K562 (cell line): ENCODE results near the gene VPS26A. TPM values are rescaled to one million over a fixed set of nuclear protein-coding genes. Genes with fewer than 3 reads are reported as not detected.

Source experiments
- ATAC-seq: fragments of 200-7000 bp; cut with Tn5 transposase; 3 replicates; pipeline ENCODE4 v1.9.1; 2020; ENCODE audit warnings: moderate library complexity
- BruUV-seq: library from RNA; stranded (reverse); fragments of 400-500 nt; replicated peaks from 2 replicates; lab custom pipeline; 2021; lab: Mats Ljungman, UMichigan
- CTCF ChIA-PET: fragments of 300-600 bp; formaldehyde crosslinking; extraction: SDS; loops from one replicate; lab custom pipeline; 2021; ENCODE audit warnings: low intra/inter-chr PET ratio; lab: Yijun Ruan, JAX
- POLR2A ChIA-PET: fragments of 300-600, 350-650 bp; sonication (Branson Sonifier 250); formaldehyde crosslinking; extraction: SDS; loops from one replicate; lab custom pipeline; 2021; ENCODE audit warnings: antibody characterized with exemption, inconsistent platforms; lab: Yijun Ruan, JAX
- DNase-seq, 4 experiments: peaks; one replicate each; pipeline versions ENCODE4 v3.0.0 to v3.0.0-alpha.2; 2011 to 2018; ENCODE audit warnings: low spot score in 3 of 4, mixed read lengths in 3 of 4; ENCODE audit errors: extremely low read depth in 1 of 4
- FAIRE-seq: peaks from 2 replicates; lab custom pipeline; 2011; peaks lifted over from hg19 to GRCh38; lab: Jason Lieb, UNC
- H2AFZ ChIP-seq: 2 replicates; pipeline ENCODE4 v1.6.0; 2011; ENCODE audit warnings: low read depth, low read length, control low read depth, inconsistent platforms
- H3K27ac ChIP-seq: fragments of 200-600 bp; 3 replicates; pipeline ENCODE4 v1.8.0; 2011; ENCODE audit warnings: low read depth, mild to moderate bottlenecking, control low read depth, inconsistent platforms, low read length, moderate library complexity, mixed read lengths; ENCODE audit errors: extremely low read depth
- H3K27me3 ChIP-seq, 2 experiments: fragments of 300-600 bp in 1 of 2; 2 replicates in 1 of 2; 3 replicates in 1 of 2; pipeline versions ENCODE4 v1.6.0 to v1.8.0; 2011; ENCODE audit warnings: inconsistent platforms in 2 of 2, low read length in 2 of 2, mild to moderate bottlenecking in 1 of 2, mixed read lengths in 1 of 2, moderate library complexity in 1 of 2; ENCODE audit not compliant: control insufficient read depth in 2 of 2, insufficient read depth in 2 of 2
- H3K36me3 ChIP-seq: fragments of 300-600 bp; 3 replicates; pipeline ENCODE4 v1.8.0; 2011; ENCODE audit warnings: mild to moderate bottlenecking, low read length, inconsistent platforms; ENCODE audit not compliant: control insufficient read depth, insufficient read depth
- H3K4me1 ChIP-seq, 2 experiments: fragments of 200-600 bp in 1 of 2; replicated peaks in 1 of 2; 2 replicates in 1 of 2; 3 replicates in 1 of 2; pipeline versions ENCODE4 v1.5.1 to v1.8.0; 2011; ENCODE audit warnings: inconsistent platforms in 2 of 2, low read length in 2 of 2, mild to moderate bottlenecking in 1 of 2, mixed read lengths in 1 of 2, moderate library complexity in 1 of 2; ENCODE audit not compliant: control insufficient read depth in 2 of 2, insufficient read depth in 2 of 2
- H3K4me2 ChIP-seq: 2 replicates; pipeline ENCODE4 v1.6.1; 2011; ENCODE audit warnings: low read length, control low read depth, inconsistent platforms, mixed read lengths; ENCODE audit not compliant: insufficient read depth
- H3K4me3 ChIP-seq: fragments of 200-600 bp; sonication (generic), shearing (Covaris generic); 2 replicates; pipeline ENCODE4 v1.5.1; 2016; ENCODE audit warnings: control low read depth, inconsistent platforms
- H3K79me2 ChIP-seq: fragments of 200-600 bp; 3 replicates; pipeline ENCODE4 v1.8.0; 2011; ENCODE audit warnings: low read length, inconsistent platforms; ENCODE audit not compliant: control insufficient read depth, insufficient read depth
- H3K9ac ChIP-seq, 2 experiments: 2 replicates each; pipeline versions ENCODE4 v1.6.0 to v1.6.1; 2011; ENCODE audit warnings: low read depth in 2 of 2, low read length in 2 of 2, control low read depth in 1 of 2, inconsistent platforms in 1 of 2, mild to moderate bottlenecking in 1 of 2, mixed read lengths in 1 of 2; ENCODE audit not compliant: insufficient read depth in 1 of 2
- H3K9me1 ChIP-seq: one replicate; pipeline ENCODE4 v1.6.0; 2011; ENCODE audit warnings: inconsistent platforms, mild to moderate bottlenecking, low read length, moderate library complexity; ENCODE audit not compliant: control insufficient read depth, insufficient read depth
- H3K9me3 ChIP-seq: replicated peaks from 2 replicates; pipeline ENCODE4 v1.5.1; 2011; ENCODE audit warnings: low read depth, low read length, inconsistent platforms; ENCODE audit not compliant: control insufficient read depth, insufficient read depth
- H4K20me1 ChIP-seq: replicated peaks from 2 replicates; pipeline ENCODE4 v1.6.1; 2011; ENCODE audit warnings: low read length, inconsistent platforms, mixed read lengths; ENCODE audit not compliant: control insufficient read depth, insufficient read depth
- FOS ChIP-seq: IDR thresholded peaks from 3 replicates; pipeline ENCODE4 v1.6.1; 2011; ENCODE audit not compliant: insufficient read length; ENCODE audit errors: extremely low read depth
- MEF2A ChIP-seq: IDR thresholded peaks from 2 replicates; pipeline ENCODE4 v1.6.1; 2011; ENCODE audit warnings: low read depth, mild to moderate bottlenecking, low read length, moderate library complexity; ENCODE audit not compliant: control insufficient read depth
- SPI1 ChIP-seq: IDR thresholded peaks from 2 replicates; pipeline ENCODE4 v1.6.1; 2011; ENCODE audit warnings: low read depth, low read length, control low read depth, borderline replicate concordance
- ZNF121 ChIP-seq: sonication (generic); formaldehyde crosslinking; conservative IDR thresholded peaks from 2 replicates; pipeline ENCODE4 v1.8.0; 2022; ENCODE audit warnings: missing genetic modification reagents
- ZNF146 ChIP-seq: IDR thresholded peaks from one replicate; pipeline ENCODE4 v1.6.1; 2018; ENCODE audit warnings: missing compliant biosample characterization; ENCODE audit not compliant: unreplicated experiment
- ZNF512 ChIP-seq: IDR thresholded peaks from 2 replicates; pipeline ENCODE4 v1.6.1; 2016; ENCODE audit warnings: missing genetic modification characterization, missing compliant biosample characterization
- ZNF764 ChIP-seq: fragments of 250-450 bp; sonication (Bioruptor Pico); IDR thresholded peaks from 2 replicates; pipeline ENCODE4 v1.4.0; 2020; ENCODE audit warnings: low read depth, mild to moderate bottlenecking, moderate library complexity
- WGBS: fragments of 100-300 bp; shearing (Covaris generic); methylation state at CpG from one replicate; pipeline ENCODE4 v1.1.6; 2016; ENCODE audit warnings: low coverage, mixed read lengths; ENCODE audit not compliant: insufficient coverage; ENCODE audit errors: missing lambda C conversion rate; 5-methylcytosine and 5-hydroxymethylcytosine counted together
- in situ Hi-C: fragments of 300-500 bp; cut with MboI; formaldehyde crosslinking; loops from 4 replicates; pipeline ENCODE4 v1.15.0; 2018; ENCODE audit warnings: inconsistent platforms, mixed read lengths
- intact Hi-C: fragments of 100-400 bp; cut with micrococcal nuclease; formaldehyde crosslinking; loops from 2 replicates; pipeline ENCODE4 v1.14.2; 2022
- polyA plus RNA-seq, 8 experiments: library from polyadenylated mRNA; depleted of rRNA in 4 of 8; stranded (reverse) in 5 of 8; unstranded in 3 of 8; fragments of >200 nt; fragmentation: Nextera tagmentation in 2 of 8; fragmentation: Illumina TruSeq in 1 of 8; extraction: Ambion mirVana in 2 of 8; extraction: Trizol in 1 of 8; gene quantifications; 2 replicates each; pipeline versions ENCODE4 v1.2.1 to v1.2.3, GENCODE V29; 2011 to 2014; ENCODE audit warnings: inconsistent platforms in 1 of 8, missing spikeins in 1 of 8
- total RNA-seq, 7 experiments: library from RNA; depleted of rRNA in 6 of 7; stranded (reverse); fragments of >200 nt in 6 of 7; fragmentation: Illumina TruSeq in 2 of 7; extraction: Trizol in 2 of 7; gene quantifications; 2 replicates each; pipeline versions ENCODE4 v1.2.1 to v1.2.3, GENCODE V29; 2011 to 2021; ENCODE audit warnings: low replicate concordance in 1 of 7
- TF ChIP-seq, protein P1 (sequence below): sonication (generic); formaldehyde crosslinking; IDR thresholded peaks from 2 replicates; pipeline ENCODE4 v1.5.0; 2020; ENCODE audit warnings: missing genetic modification reagents

The VPS26A gene
- total and polyA plus RNA-seq, 9 of the 15 experiments (the other 6 are each of a cell fraction or from before 2014, with no cell fraction given) = 47.1 to 137 (median 69.3) TPM

- intact Hi-C loops (no loop called here), in situ Hi-C loops (no loop called here)
- CTCF ChIA-PET = no interaction called here
Observed at GRCh38 chr10:69151984-69152383, 28.0 kb downstream of the VPS26A start.

More at GRCh38 chr10:69151984-69152383, 28.0 kb downstream of the VPS26A start:
- DNase-seq (no peak), ATAC-seq (no peak), FAIRE-seq (no peak)
- no peak overlapping the region for H3K4me3 ChIP-seq
- H2AFZ ChIP-seq = no peak overlapping the region
- 89% methylated on average over 3 of the region's 3 CpGs for WGBS
- no peaks in the 10 kb centered on the region for H3K27me3 ChIP-seq
- no peak overlapping the region for H3K27ac ChIP-seq
- no peaks in the 10 kb centered on the region for H3K4me1 ChIP-seq
- H3K9ac ChIP-seq = no peak overlapping the region
- no TSS peak for BruUV-seq
- POLR2A ChIA-PET = no interaction called here
- H3K36me3 ChIP-seq = peaks cover 9% of the 10 kb centered on the region; the same call in 1 of the 3 replicates
- TF ChIP-seq, protein P1, sequence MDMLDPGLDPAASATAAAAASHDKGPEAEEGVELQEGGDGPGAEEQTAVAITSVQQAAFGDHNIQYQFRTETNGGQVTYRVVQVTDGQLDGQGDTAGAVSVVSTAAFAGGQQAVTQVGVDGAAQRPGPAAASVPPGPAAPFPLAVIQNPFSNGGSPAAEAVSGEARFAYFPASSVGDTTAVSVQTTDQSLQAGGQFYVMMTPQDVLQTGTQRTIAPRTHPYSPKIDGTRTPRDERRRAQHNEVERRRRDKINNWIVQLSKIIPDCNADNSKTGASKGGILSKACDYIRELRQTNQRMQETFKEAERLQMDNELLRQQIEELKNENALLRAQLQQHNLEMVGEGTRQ = no peak
- TF ChIP-seq ZNF121 (peak; percentile 14; the same call in 1 of the 2 replicates), MEF2A (no peak), FOS (no peak), ZNF764 (CRISPR knock-in tag) (no peak), ZNF146 (CRISPR knock-in tag) (no peak), SPI1 (no peak), ZNF512 (tag) (no peak)
- H3K4me2 ChIP-seq = no peak overlapping the region
- H4K20me1 ChIP-seq = no peaks in the 10 kb centered on the region
- peaks cover 50% of the 10 kb centered on the region for H3K79me2 ChIP-seq
- H3K9me3 ChIP-seq = no peaks in the 10 kb centered on the region
- H3K9me1 ChIP-seq = no peaks in the 10 kb centered on the region
